SU-DHL-6 (cell line): ENCODE measurements around the gene OR5F1.

Experiments used
- H2AFZ ChIP-seq: fragments of 200-600 bp; sonication (generic); 2 replicates; pipeline ENCODE4 v1.6.1; 2014; ENCODE audit warnings: low read depth, mild to moderate bottlenecking, moderate library complexity, mixed read lengths, antibody characterized with exemption, low read length; ENCODE audit not compliant: severe bottlenecking
- H3F3A ChIP-seq: fragments of 200-600 bp; shearing (Covaris generic); 2 replicates; pipeline ENCODE4 v1.6.0; 2016; ENCODE audit warnings: antibody characterized with exemption, mild to moderate bottlenecking; ENCODE audit not compliant: insufficient read depth
- H3K27ac ChIP-seq: fragments of 200-600 bp; sonication (generic); 2 replicates; pipeline ENCODE4 v1.5.1; 2016; ENCODE audit warnings: low read depth, mild to moderate bottlenecking, low read length, moderate library complexity, mixed read lengths
- H3K27me3 ChIP-seq: fragments of 200-600 bp; sonication (generic), shearing (Covaris generic); 2 replicates; pipeline ENCODE4 v1.6.0; 2014; ENCODE audit warnings: mild to moderate bottlenecking, low read length
- H3K36me3 ChIP-seq: fragments of 200-600 bp; sonication (generic); 2 replicates; pipeline ENCODE4 v1.6.1; 2014; ENCODE audit warnings: mild to moderate bottlenecking, low read length, mixed read lengths
- H3K4me2 ChIP-seq: fragments of 300-600, 200-600 bp; shearing (Covaris generic), sonication (generic); 2 replicates; pipeline ENCODE4 v1.6.0; 2014; ENCODE audit warnings: low read length, low read depth, mild to moderate bottlenecking; ENCODE audit not compliant: poor library complexity, severe bottlenecking
- H3K4me3 ChIP-seq: fragments of 200-600 bp; sonication (generic); 2 replicates; pipeline ENCODE4 v1.5.1; 2014; ENCODE audit warnings: antibody characterized with exemption, low read length, mild to moderate bottlenecking, mixed read lengths; ENCODE audit not compliant: insufficient read depth, poor library complexity, severe bottlenecking
- H3K79me2 ChIP-seq: fragments of 200-600 bp; sonication (generic); 2 replicates; pipeline ENCODE4 v1.6.1; 2014; ENCODE audit warnings: mild to moderate bottlenecking, low read length, moderate library complexity; ENCODE audit not compliant: insufficient read depth
- H3K9ac ChIP-seq: fragments of 200-600 bp; sonication (generic); 2 replicates; pipeline ENCODE4 v1.7.0; 2014; ENCODE audit warnings: mild to moderate bottlenecking, low read length
- H3K9me2 ChIP-seq: fragments of 200-600 bp; sonication (generic); replicated peaks from 2 replicates; pipeline ENCODE4 v1.6.1; 2014; ENCODE audit warnings: low read length; ENCODE audit not compliant: insufficient read depth
- H3K9me3 ChIP-seq: fragments of 200-600 bp; sonication (generic); 2 replicates; pipeline ENCODE4 v1.6.1; 2014; ENCODE audit warnings: low read length, mixed read lengths; ENCODE audit not compliant: insufficient read depth
- H4K20me1 ChIP-seq: fragments of 200-600 bp; sonication (generic); 2 replicates; pipeline ENCODE4 v1.6.1; 2014; ENCODE audit warnings: low read depth, mild to moderate bottlenecking, antibody characterized with exemption, low read length, moderate library complexity, mixed read lengths
- EZH2phosphoT487 ChIP-seq: fragments of 200-600 bp; sonication (generic), shearing (Covaris generic); conservative IDR thresholded peaks from 2 replicates; pipeline ENCODE4 v1.6.1; 2018; ENCODE audit warnings: mild to moderate bottlenecking, antibody characterized with exemption, low read length, moderate library complexity, mixed read lengths
- TF ChIP-seq, protein P1 (sequence below): fragments of 200-600 bp; sonication (generic); IDR thresholded peaks from one replicate; pipeline ENCODE4 v1.5.1; 2017; ENCODE audit warnings: antibody characterized with exemption, mild to moderate bottlenecking, low read length, moderate library complexity; ENCODE audit not compliant: insufficient read depth, poor library complexity, severe bottlenecking

Gene OR5F1

DNA sequence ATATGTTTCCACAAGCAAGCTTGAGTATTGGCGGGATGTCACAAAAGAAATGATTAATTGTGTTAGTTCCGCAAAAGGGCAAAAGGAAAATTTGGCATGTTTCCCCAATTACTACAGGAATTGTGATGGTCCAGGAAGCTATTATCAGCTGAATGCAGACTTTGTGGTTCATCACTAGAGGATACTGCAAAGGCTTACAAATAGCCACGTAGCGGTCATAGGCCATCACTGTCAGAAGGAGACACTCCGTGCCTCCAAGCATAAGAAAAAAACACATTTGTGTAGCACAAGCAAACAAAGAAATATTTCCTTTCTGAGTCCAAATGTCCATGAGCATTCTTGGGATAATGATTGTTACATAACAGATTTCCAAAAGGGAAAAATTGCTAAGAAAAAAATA, 26.5 kb downstream of the OR5F1 start:
- Histone ChIP-seq H3K79me2 (no peaks in the 10 kb centered on the region), H3K9ac (no peak overlapping the region), H4K20me1 (no peaks in the 10 kb centered on the region), H3K9me2 (no peaks in the 10 kb centered on the region), H3K36me3 (no peaks in the 10 kb centered on the region), H3K4me2 (no peak overlapping the region), H3K27me3 (no peaks in the 10 kb centered on the region), H3F3A (no peaks in the 10 kb centered on the region), H3K4me3 (no peak overlapping the region), H3K27ac (no peak overlapping the region), H2AFZ (no peak overlapping the region), H3K9me3 (no peaks in the 10 kb centered on the region)
- TF ChIP-seq EZH2phosphoT487 = no peak
- TF ChIP-seq, protein P1, sequence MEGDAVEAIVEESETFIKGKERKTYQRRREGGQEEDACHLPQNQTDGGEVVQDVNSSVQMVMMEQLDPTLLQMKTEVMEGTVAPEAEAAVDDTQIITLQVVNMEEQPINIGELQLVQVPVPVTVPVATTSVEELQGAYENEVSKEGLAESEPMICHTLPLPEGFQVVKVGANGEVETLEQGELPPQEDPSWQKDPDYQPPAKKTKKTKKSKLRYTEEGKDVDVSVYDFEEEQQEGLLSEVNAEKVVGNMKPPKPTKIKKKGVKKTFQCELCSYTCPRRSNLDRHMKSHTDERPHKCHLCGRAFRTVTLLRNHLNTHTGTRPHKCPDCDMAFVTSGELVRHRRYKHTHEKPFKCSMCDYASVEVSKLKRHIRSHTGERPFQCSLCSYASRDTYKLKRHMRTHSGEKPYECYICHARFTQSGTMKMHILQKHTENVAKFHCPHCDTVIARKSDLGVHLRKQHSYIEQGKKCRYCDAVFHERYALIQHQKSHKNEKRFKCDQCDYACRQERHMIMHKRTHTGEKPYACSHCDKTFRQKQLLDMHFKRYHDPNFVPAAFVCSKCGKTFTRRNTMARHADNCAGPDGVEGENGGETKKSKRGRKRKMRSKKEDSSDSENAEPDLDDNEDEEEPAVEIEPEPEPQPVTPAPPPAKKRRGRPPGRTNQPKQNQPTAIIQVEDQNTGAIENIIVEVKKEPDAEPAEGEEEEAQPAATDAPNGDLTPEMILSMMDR = no peak

DNA sequence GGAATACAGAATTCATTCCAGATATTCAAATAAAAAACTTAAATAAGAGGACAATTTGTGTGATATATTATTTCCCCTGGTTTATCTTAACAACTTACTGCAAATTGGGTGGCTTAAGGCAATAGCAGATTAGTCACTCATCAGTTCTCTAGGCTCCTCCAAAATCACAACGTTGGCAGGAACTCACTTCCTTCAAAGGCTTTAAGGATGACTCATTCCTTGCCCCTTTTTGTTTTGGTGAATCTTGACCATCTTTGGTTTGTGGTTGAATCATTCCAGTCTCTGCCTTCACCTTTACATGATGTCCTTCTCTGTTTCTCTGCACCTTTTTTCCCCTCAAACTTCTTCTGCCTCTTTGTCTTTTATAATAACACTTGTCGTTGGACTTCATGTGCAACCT, 28.0 kb downstream of the OR5F1 start:
- Histone ChIP-seq H3K27ac (no peak overlapping the region), H3K27me3 (no peaks in the 10 kb centered on the region), H3K79me2 (no peaks in the 10 kb centered on the region), H2AFZ (no peak overlapping the region), H3F3A (no peaks in the 10 kb centered on the region), H4K20me1 (no peaks in the 10 kb centered on the region), H3K4me2 (no peak overlapping the region), H3K36me3 (no peaks in the 10 kb centered on the region), H3K9me2 (no peaks in the 10 kb centered on the region), H3K9ac (no peak overlapping the region), H3K4me3 (no peak overlapping the region), H3K9me3 (no peaks in the 10 kb centered on the region)
- TF ChIP-seq, protein P1 = no peak
- no peak for TF ChIP-seq EZH2phosphoT487

DNA sequence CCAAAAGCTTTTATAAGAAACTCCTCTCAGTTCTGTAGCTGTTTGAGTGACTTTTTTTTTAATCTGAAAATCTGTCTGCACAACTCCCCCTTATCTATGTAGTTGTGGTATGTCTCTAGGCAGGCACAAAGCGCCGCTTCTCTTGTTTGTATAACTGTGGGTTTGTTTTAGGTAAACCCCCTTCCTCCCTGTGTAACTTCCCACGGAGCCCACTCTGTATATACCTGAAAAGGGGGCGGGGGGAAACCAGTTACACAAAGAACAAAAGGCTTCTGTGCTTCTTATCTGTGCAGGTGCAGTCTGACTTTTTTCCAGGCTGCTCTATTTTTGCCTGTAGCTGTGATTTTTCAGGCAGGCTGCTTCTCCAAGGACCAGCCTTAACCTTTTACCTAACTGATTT, 37.9 kb downstream of the OR5F1 start:
- no peaks in the 10 kb centered on the region for H4K20me1 ChIP-seq
- H3K27ac ChIP-seq = no peak overlapping the region
- H3K27me3 ChIP-seq = no peaks in the 10 kb centered on the region
- no peaks in the 10 kb centered on the region for H3K79me2 ChIP-seq
- no peak overlapping the region for H2AFZ ChIP-seq
- H3K36me3 ChIP-seq = no peaks in the 10 kb centered on the region
- no peak overlapping the region for H3K9ac ChIP-seq
- H3K9me3 ChIP-seq = no peaks in the 10 kb centered on the region
- H3K9me2 ChIP-seq = no peaks in the 10 kb centered on the region
- no peak overlapping the region for H3K4me2 ChIP-seq
- TF ChIP-seq, protein P1 = no peak
- TF ChIP-seq EZH2phosphoT487 = no peak
- no peaks in the 10 kb centered on the region for H3F3A ChIP-seq
- no peak overlapping the region for H3K4me3 ChIP-seq
